OCI-LY7 (cell line): ENCODE data around the gene PRMT9. TPM values are rescaled to one million over a fixed set of nuclear protein-coding genes. Genes with fewer than 3 reads are reported as not detected.

Experiments used
- BruUV-seq: library from RNA; stranded (reverse); fragments of 400-500 nt; replicated peaks from 2 replicates; lab custom pipeline; 2021; lab: Mats Ljungman, UMichigan
- CTCF ChIA-PET: fragments of 300-600 bp; sonication (Branson Sonifier 250); formaldehyde crosslinking; loops from one replicate; lab custom pipeline; 2022; ENCODE audit warnings: antibody characterized with exemption; ENCODE audit not compliant: unreplicated experiment; lab: Charles Lee
- POLR2A ChIA-PET: fragments of 300-600 bp; sonication (Branson Sonifier 250); formaldehyde crosslinking; loops from one replicate; lab custom pipeline; 2022; ENCODE audit warnings: antibody characterized with exemption; lab: Charles Lee
- DNase-seq: peaks from one replicate; pipeline ENCODE4 v3.0.0-alpha.2; 2015; ENCODE audit warnings: low spot score
- H2AFZ ChIP-seq: fragments of 200-600 bp; sonication (generic), shearing (Covaris generic); 2 replicates; pipeline ENCODE4 v1.6.1; 2014; ENCODE audit warnings: mild to moderate bottlenecking, antibody characterized with exemption, low read length, moderate library complexity
- H3K27ac ChIP-seq: fragments of 200-600 bp; sonication (generic); 2 replicates; pipeline ENCODE4 v1.5.1; 2014; ENCODE audit warnings: mixed run types, low read depth, mild to moderate bottlenecking, moderate library complexity, low read length, inconsistent platforms; ENCODE audit not compliant: poor library complexity, severe bottlenecking
- H3K36me3 ChIP-seq: fragments of 200-600 bp; sonication (generic); 2 replicates; pipeline ENCODE4 v1.6.1; 2014; ENCODE audit warnings: mild to moderate bottlenecking, antibody characterized with exemption, low read length, moderate library complexity, mixed read lengths; ENCODE audit not compliant: insufficient read depth
- H3K4me1 ChIP-seq: fragments of 200-600 bp; sonication (generic); 2 replicates; pipeline ENCODE4 v1.5.1; 2014; ENCODE audit warnings: mild to moderate bottlenecking, low read length; ENCODE audit not compliant: insufficient read depth, poor library complexity, severe bottlenecking
- H3K4me2 ChIP-seq: fragments of 200-600 bp; sonication (generic); 2 replicates; pipeline ENCODE4 v1.6.1; 2014; ENCODE audit warnings: mild to moderate bottlenecking, low read length
- H3K4me3 ChIP-seq: fragments of 200-600 bp; sonication (generic); 2 replicates; pipeline ENCODE4 v1.5.1; 2014; ENCODE audit warnings: mild to moderate bottlenecking, low read depth, low read length; ENCODE audit not compliant: poor library complexity, severe bottlenecking
- H3K79me2 ChIP-seq: fragments of 200-600 bp; sonication (generic); 2 replicates; pipeline ENCODE4 v1.6.1; 2016; ENCODE audit warnings: low read depth, mild to moderate bottlenecking, low read length, moderate library complexity, mixed read lengths; ENCODE audit not compliant: insufficient read depth
- H3K9me2 ChIP-seq: fragments of 200-600 bp; sonication (generic); 2 replicates; pipeline ENCODE4 v1.6.1; 2016; ENCODE audit warnings: mild to moderate bottlenecking, low read length, mixed read lengths; ENCODE audit not compliant: insufficient read depth
- H3K9me3 ChIP-seq: fragments of 200-600 bp; sonication (generic); 2 replicates; pipeline ENCODE4 v1.6.1; 2014; ENCODE audit warnings: mild to moderate bottlenecking, mixed run types, low read length, mixed read lengths
- H4K20me1 ChIP-seq: fragments of 200-600 bp; sonication (generic); 2 replicates; pipeline ENCODE4 v1.6.1; 2014; ENCODE audit warnings: mild to moderate bottlenecking, antibody characterized with exemption, low read length, moderate library complexity, mixed read lengths; ENCODE audit not compliant: insufficient read depth
- CTCF ChIP-seq: fragments of 200-600 bp; sonication (generic); conservative IDR thresholded peaks from 2 replicates; pipeline ENCODE4 v1.5.1; 2014; ENCODE audit warnings: mild to moderate bottlenecking, antibody characterized with exemption, low read length, moderate library complexity, mixed read lengths
- EZH2phosphoT487 ChIP-seq: fragments of 200-600 bp; sonication (generic); IDR thresholded peaks from 2 replicates; pipeline ENCODE4 v1.6.1; 2018; ENCODE audit warnings: low read depth, borderline replicate concordance, mild to moderate bottlenecking, mixed run types, antibody characterized with exemption, low read length, moderate library complexity, mixed read lengths
- intact Hi-C: fragments of 100-400 bp; cut with micrococcal nuclease; formaldehyde crosslinking; loops from one replicate; pipeline ENCODE4 v1.10.0; 2022; ENCODE audit not compliant: unreplicated experiment
- total RNA-seq, 2 experiments: library from RNA; depleted of rRNA in 1 of 2; stranded (reverse); fragments of >200 nt in 1 of 2; shearing (Covaris generic) in 1 of 2; gene quantifications; 2 replicates each; pipeline ENCODE4 v1.2.3, GENCODE V29; 2014 to 2022

PRMT9 gene
- total RNA-seq, 2 experiments from 2014 or later, result 13.1 to 13.9 TPM

GRCh38 chr4:147678796-147679549 is 5.0 kb downstream of the PRMT9 start:
- no peak overlapping the region for H3K4me3 ChIP-seq
- intact Hi-C loops, result no loop called here
- peaks cover 32% of the 10 kb centered on the region; the same call in 1 of the 2 replicates for H3K79me2 ChIP-seq
- POLR2A ChIA-PET, result no interaction called here
- peak; percentile 14 for DNase-seq
- H3K9me3 ChIP-seq, result no peaks in the 10 kb centered on the region
- no peaks in the 10 kb centered on the region for H3K9me2 ChIP-seq
- CTCF ChIA-PET, result no interaction called here
- H3K4me2 ChIP-seq, result no peak overlapping the region
- H3K36me3 ChIP-seq, result peaks cover 49% of the 10 kb centered on the region
- TF ChIP-seq CTCF, result peak; percentile 61
- TF ChIP-seq EZH2phosphoT487, result no peak
- BruUV-seq, result no TSS peak
- H2AFZ ChIP-seq, result no peak overlapping the region
- no peak overlapping the region for H3K27ac ChIP-seq
- H3K4me1 ChIP-seq, result peaks cover 8% of the 10 kb centered on the region
- peaks cover 9% of the 10 kb centered on the region; the same call in 1 of the 2 replicates for H4K20me1 ChIP-seq

DNA sequence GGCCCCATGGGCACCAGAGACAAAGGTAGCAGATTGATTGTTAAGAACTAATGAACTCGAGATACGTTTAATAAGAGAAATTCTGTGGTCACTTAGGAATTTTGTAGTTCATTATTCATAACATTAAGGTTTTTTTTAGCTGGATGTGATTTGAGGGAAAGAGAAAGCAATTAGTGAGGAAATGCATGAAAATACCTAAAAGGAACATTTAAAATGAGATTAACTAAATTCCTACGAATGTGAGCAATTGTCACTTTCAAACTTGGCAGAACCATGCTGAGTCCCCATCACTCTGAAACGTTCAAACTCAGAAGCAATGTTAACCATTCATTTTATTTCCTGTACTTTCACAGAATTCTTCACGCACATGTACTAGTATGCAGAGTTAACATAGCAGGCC is 5.9 kb downstream of the PRMT9 start:
- no peak overlapping the region for H3K4me2 ChIP-seq
- H3K79me2 ChIP-seq, result peaks cover 24% of the 10 kb centered on the region; the same call in 1 of the 2 replicates
- peaks cover 8% of the 10 kb centered on the region for H3K4me1 ChIP-seq
- peaks cover 9% of the 10 kb centered on the region; the same call in 1 of the 2 replicates for H4K20me1 ChIP-seq
- H3K4me3 ChIP-seq, result no peak overlapping the region
- BruUV-seq, result no TSS peak
- CTCF ChIA-PET, result no interaction called here
- POLR2A ChIA-PET, result no interaction called here
- no peaks in the 10 kb centered on the region for H3K9me2 ChIP-seq
- no peak overlapping the region for H2AFZ ChIP-seq
- intact Hi-C loops, result no loop called here
- no peak overlapping the region for H3K27ac ChIP-seq
- H3K9me3 ChIP-seq, result no peaks in the 10 kb centered on the region
- TF ChIP-seq CTCF, result no peak
- no peak for TF ChIP-seq EZH2phosphoT487
- peaks cover 55% of the 10 kb centered on the region for H3K36me3 ChIP-seq
- no peak for DNase-seq

- DNase-seq, result no peak
- H3K9me2 ChIP-seq, result no peaks in the 10 kb centered on the region
- no peak overlapping the region for H3K4me2 ChIP-seq
- H3K27ac ChIP-seq, result no peak overlapping the region
- TF ChIP-seq EZH2phosphoT487 (no peak), CTCF (no peak)
- BruUV-seq, result no TSS peak
- peaks cover 65% of the 10 kb centered on the region for H3K36me3 ChIP-seq
- CTCF ChIA-PET, result no interaction called here
- no peak overlapping the region for H2AFZ ChIP-seq
- H4K20me1 ChIP-seq, result peaks cover 3% of the 10 kb centered on the region; the same call in 1 of the 2 replicates
- POLR2A ChIA-PET, result interaction anchor here (0.6 to 1.2 kb wide), 2 partner anchors 15 to 136 kb away, joined by 3 read pairs; no protein-coding TSS in a partner anchor
- H3K4me3 ChIP-seq, result no peak overlapping the region
- intact Hi-C loops, result no loop called here
- no peaks in the 10 kb centered on the region for H3K4me1 ChIP-seq
- no peaks in the 10 kb centered on the region for H3K9me3 ChIP-seq
- 0 out of 2 replicates have a peak, but pooled peaks cover 1% of the 10 kb centered on the region for H3K79me2 ChIP-seq
Measured at GRCh38 chr4:147674496-147674895, 9.5 kb downstream of the PRMT9 start.
